Smooth muscle cell (in vitro differentiated cells): ENCODE results near the gene PLAGL2. TPM values are rescaled to one million over a fixed set of nuclear protein-coding genes. Genes with fewer than 3 reads are reported as not detected.
A peak's percentile ranks its signal among the peaks of the same experiment; 100 is the strongest.

Experiments used
- DNase-seq: peaks from one replicate; lab custom pipeline; 2025; ENCODE audit not compliant: unreplicated experiment; lab: John Stamatoyannopoulos, UW
- H2AFZ ChIP-seq: fragments of 200-600 bp; sonication (generic); 2 replicates; pipeline ENCODE4 v1.6.0; 2016; ENCODE audit warnings: antibody characterized with exemption, low read depth, mild to moderate bottlenecking
- H3F3A ChIP-seq: fragments of 200-600 bp; sonication (generic); 2 replicates; pipeline ENCODE4 v1.6.0; 2017; ENCODE audit warnings: antibody characterized with exemption, low read depth
- H3K27ac ChIP-seq: fragments of 200-600 bp; sonication (generic); 2 replicates; pipeline ENCODE4 v1.5.1; 2016; ENCODE audit warnings: low read depth, mild to moderate bottlenecking
- H3K27me3 ChIP-seq: fragments of 200-600 bp; sonication (generic); 2 replicates; pipeline ENCODE4 v1.6.1; 2016; ENCODE audit warnings: low read depth, mild to moderate bottlenecking
- H3K36me3 ChIP-seq: fragments of 200-600 bp; sonication (generic); 2 replicates; pipeline ENCODE4 v1.5.1; 2016; ENCODE audit warnings: low read depth
- H3K4me1 ChIP-seq: fragments of 200-600 bp; sonication (generic); 2 replicates; pipeline ENCODE4 v1.5.1; 2016; ENCODE audit warnings: low read depth
- H3K4me2 ChIP-seq: fragments of 200-600 bp; sonication (generic); 2 replicates; pipeline ENCODE4 v1.6.0; 2016; ENCODE audit warnings: mild to moderate bottlenecking
- H3K4me3 ChIP-seq: fragments of 200-600 bp; sonication (generic); 2 replicates; pipeline ENCODE4 v1.5.1; 2016; ENCODE audit warnings: mild to moderate bottlenecking
- H3K79me2 ChIP-seq: fragments of 200-600 bp; sonication (generic); 2 replicates; pipeline ENCODE4 v1.6.0; 2016; ENCODE audit warnings: low read depth, mild to moderate bottlenecking
- H3K9ac ChIP-seq: fragments of 200-600 bp; sonication (generic); 2 replicates; pipeline ENCODE4 v1.6.0; 2016; ENCODE audit warnings: low read depth
- H3K9me3 ChIP-seq: fragments of 200-600 bp; sonication (generic); replicated peaks from 2 replicates; pipeline ENCODE4 v1.5.1; 2016; ENCODE audit warnings: low read depth
- H4K20me1 ChIP-seq: fragments of 200-600 bp; sonication (generic); 2 replicates; pipeline ENCODE4 v1.6.0; 2016; ENCODE audit warnings: low read depth
- WGBS: methylation state at CpG from one replicate; pipeline ENCODE4 v1.1.7; 2016; ENCODE audit warnings: low lambda C conversion rate; 5-methylcytosine and 5-hydroxymethylcytosine counted together
- polyA plus RNA-seq: library from polyadenylated mRNA; unstranded; fragments of >200 nt; fragmentation: Nextera tagmentation; extraction: Ambion mirVana; gene quantifications from 2 replicates; pipeline ENCODE4 v1.2.1, GENCODE V29; 2016
- total RNA-seq: library from RNA; depleted of rRNA; stranded (reverse); fragments of >200 nt; gene quantifications from 2 replicates; pipeline ENCODE4 v1.2.3, GENCODE V29; 2014
- TF ChIP-seq, protein P1 (sequence below): fragments of 200-600 bp; sonication (generic); IDR thresholded peaks from 2 replicates; pipeline ENCODE4 v1.5.1; 2017; ENCODE audit warnings: borderline replicate concordance, mild to moderate bottlenecking, antibody characterized with exemption; ENCODE audit not compliant: insufficient read depth, poor library complexity, severe bottlenecking

The PLAGL2 gene
- total and polyA plus RNA-seq, 2 experiments from 2014 or later: 10.4 to 18.7 TPM

DNA sequence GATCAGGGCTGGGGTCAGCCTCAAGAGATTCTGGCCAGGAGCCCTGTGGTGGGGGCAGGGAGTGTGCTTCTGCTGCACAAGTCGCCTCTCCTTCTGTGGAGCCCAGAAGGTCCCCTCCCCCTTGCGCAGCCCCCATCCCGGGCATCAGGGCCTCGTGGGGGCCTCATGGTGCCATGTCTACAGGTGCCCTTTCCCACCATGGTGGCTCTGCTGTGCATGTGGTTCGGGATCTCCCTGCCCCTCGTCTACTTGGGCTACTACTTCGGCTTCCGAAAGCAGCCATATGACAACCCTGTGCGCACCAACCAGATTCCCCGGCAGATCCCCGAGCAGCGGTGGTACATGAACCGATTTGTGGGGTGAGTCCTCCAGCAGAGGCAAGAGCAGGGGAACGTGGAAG is 49.9 kb downstream of the PLAGL2 start:
- TF ChIP-seq, protein P1, sequence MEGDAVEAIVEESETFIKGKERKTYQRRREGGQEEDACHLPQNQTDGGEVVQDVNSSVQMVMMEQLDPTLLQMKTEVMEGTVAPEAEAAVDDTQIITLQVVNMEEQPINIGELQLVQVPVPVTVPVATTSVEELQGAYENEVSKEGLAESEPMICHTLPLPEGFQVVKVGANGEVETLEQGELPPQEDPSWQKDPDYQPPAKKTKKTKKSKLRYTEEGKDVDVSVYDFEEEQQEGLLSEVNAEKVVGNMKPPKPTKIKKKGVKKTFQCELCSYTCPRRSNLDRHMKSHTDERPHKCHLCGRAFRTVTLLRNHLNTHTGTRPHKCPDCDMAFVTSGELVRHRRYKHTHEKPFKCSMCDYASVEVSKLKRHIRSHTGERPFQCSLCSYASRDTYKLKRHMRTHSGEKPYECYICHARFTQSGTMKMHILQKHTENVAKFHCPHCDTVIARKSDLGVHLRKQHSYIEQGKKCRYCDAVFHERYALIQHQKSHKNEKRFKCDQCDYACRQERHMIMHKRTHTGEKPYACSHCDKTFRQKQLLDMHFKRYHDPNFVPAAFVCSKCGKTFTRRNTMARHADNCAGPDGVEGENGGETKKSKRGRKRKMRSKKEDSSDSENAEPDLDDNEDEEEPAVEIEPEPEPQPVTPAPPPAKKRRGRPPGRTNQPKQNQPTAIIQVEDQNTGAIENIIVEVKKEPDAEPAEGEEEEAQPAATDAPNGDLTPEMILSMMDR: no peak
- Histone ChIP-seq H4K20me1 (no peaks in the 10 kb centered on the region), H3K27ac (no peak overlapping the region), H3K9ac (no peak overlapping the region), H3K4me1 (no peaks in the 10 kb centered on the region), H3K9me3 (no peaks in the 10 kb centered on the region), H3K4me3 (no peak overlapping the region), H3K36me3 (peaks cover 42% of the 10 kb centered on the region), H2AFZ (no peak overlapping the region), H3K27me3 (no peaks in the 10 kb centered on the region), H3K79me2 (no peaks in the 10 kb centered on the region), H3F3A (no peaks in the 10 kb centered on the region), H3K4me2 (no peak overlapping the region)
- 99% methylated on average over 14 of the region's 14 CpGs for WGBS
- DNase-seq: no peak

DNA sequence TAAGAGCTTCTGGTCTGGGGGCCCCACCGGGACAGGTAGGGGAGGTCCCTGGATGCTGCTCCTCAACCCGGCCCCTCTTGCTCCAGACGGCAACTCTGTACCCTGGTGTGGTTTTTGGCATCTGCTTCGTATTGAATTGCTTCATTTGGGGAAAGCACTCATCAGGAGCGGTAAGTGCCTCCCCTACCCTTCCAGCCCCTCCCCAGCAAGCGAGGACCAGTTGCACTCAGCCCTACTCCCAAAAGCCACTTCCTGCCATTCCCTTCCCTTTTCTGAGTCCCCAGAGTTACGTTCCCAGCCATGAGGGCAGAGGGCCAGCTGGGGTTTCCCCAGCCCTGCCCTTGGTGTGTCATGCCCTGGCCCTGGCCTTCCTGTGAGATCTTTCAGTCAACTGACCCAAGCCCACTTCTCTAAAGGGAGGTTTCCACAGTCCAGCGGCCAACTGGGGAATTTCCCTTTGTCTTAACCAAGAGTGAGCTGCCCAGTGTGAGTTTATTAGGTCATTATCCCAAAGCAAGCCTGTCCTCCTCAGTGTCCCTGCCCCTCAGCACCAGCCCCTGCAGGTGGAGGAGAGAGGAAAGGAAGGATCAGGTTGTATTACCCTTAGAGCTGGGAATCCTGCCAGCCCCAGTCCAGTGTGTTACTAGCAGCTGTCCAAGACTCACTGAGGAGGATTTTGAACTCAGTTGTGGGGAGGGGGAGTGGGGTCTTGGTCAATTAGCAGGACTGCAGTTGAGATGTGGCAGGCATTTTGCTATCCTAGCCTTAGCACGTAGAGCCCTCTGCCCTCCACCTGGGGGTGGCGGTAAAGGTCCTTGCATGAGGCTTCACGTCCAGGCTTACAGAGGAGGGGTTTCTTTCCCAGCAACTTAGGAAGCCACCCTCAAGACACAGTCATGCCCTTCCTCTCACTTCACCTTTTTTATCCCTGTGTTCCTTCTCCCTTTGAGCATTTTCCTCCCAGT is 52.2 kb downstream of the PLAGL2 start:
- Histone ChIP-seq H3K4me1 (no peaks in the 10 kb centered on the region), H3K27me3 (no peaks in the 10 kb centered on the region), H3K27ac (no peak overlapping the region), H3K9me3 (no peaks in the 10 kb centered on the region), H3K4me3 (no peak overlapping the region), H3K9ac (no peak overlapping the region), H3F3A (no peaks in the 10 kb centered on the region), H3K79me2 (no peaks in the 10 kb centered on the region), H3K4me2 (no peak overlapping the region), H4K20me1 (no peaks in the 10 kb centered on the region), H3K36me3 (peaks cover 31% of the 10 kb centered on the region), H2AFZ (no peak overlapping the region)
- DNase-seq: no peak
- TF ChIP-seq, protein P1: peak; percentile 13
- WGBS: 76% methylated on average over 11 of the region's 11 CpGs

- H2AFZ ChIP-seq: no peak overlapping the region
- no peak overlapping the region for H3K4me2 ChIP-seq
- H3K9me3 ChIP-seq: no peaks in the 10 kb centered on the region
- no peaks in the 10 kb centered on the region for H4K20me1 ChIP-seq
- H3K36me3 ChIP-seq: peaks cover 27% of the 10 kb centered on the region
- H3F3A ChIP-seq: no peaks in the 10 kb centered on the region
- no peak for DNase-seq
- no peak overlapping the region for H3K27ac ChIP-seq
- no peaks in the 10 kb centered on the region for H3K79me2 ChIP-seq
- H3K27me3 ChIP-seq: no peaks in the 10 kb centered on the region
- no peak overlapping the region for H3K4me3 ChIP-seq
- WGBS: 98% methylated on average over 5 of the region's 5 CpGs
- TF ChIP-seq, protein P1: no peak
- H3K4me1 ChIP-seq: no peaks in the 10 kb centered on the region
- H3K9ac ChIP-seq: no peak overlapping the region
Measured at GRCh38 chr20:32153771-32154170, 53.8 kb downstream of the PLAGL2 start.
